ENCODE data around the gene UGGT2. TPM values are rescaled to one million over a fixed set of nuclear protein-coding genes. Genes with fewer than 3 reads are reported as not detected.

The UGGT2 gene
- total RNA-seq, 2 experiments from 2014 or later: 1.8 TPM; not detected in 1

DNA sequence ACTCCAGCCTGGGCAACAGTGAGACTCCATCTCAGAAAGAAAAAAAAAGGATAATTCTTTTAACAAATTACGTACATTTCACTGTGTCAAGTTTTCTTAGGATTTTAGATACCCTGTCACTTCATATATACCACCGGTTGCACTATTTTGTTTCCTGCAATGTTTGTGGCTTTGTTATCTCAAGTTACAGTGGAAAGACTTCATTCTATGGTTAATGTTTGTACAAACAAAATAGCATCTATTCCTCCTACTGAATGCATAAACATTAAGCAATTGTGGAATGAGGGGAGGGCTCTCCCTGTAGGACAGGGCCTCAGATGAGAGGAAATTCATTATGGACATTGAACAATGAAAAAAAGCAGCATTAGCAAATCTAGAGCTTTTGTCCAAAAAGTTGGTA lies 256.2 kb downstream of the UGGT2 start:
- Histone ChIP-seq H3K79me2 (ENCODE audit: insufficient read depth, low read depth, low read length) (no peaks in the 10 kb centered on the region), H3K4me3 (ENCODE audit: low read depth, low read length, poor library complexity, severe bottlenecking) (no peak overlapping the region), H3K4me1 (ENCODE audit: insufficient read depth, low read length, poor library complexity, severe bottlenecking) (no peaks in the 10 kb centered on the region), H2AFZ (ENCODE audit: low read length) (no peak overlapping the region), H3K4me2 (ENCODE audit: low read length) (no peak overlapping the region), H3K27ac (ENCODE audit: low read depth, low read length, poor library complexity, severe bottlenecking) (no peak overlapping the region), H3K9me3 (ENCODE audit: low read length) (no peaks in the 10 kb centered on the region), H3K9me2 (ENCODE audit: insufficient read depth, low read length) (no peaks in the 10 kb centered on the region), H3K36me3 (ENCODE audit: insufficient read depth, low read length) (no peaks in the 10 kb centered on the region), H4K20me1 (ENCODE audit: insufficient read depth, low read length) (no peaks in the 10 kb centered on the region)
- BruUV-seq (replicated peaks): no TSS peak
- CTCF ChIA-PET (ENCODE audit: unreplicated experiment): no interaction called here
- intact Hi-C loops (cut with micrococcal nuclease; ENCODE audit: unreplicated experiment): no loop called here
- POLR2A ChIA-PET: no interaction called here
- no peak for TF ChIP-seq EZH2phosphoT487 (IDR thresholded peaks at IDR 0.05; ENCODE audit: borderline replicate concordance, low read depth, low read length)
- TF ChIP-seq CTCF (conservative IDR thresholded peaks at IDR 0.05; ENCODE audit: low read length): no peak
- no peak for DNase-seq (ENCODE audit: low spot score)

GRCh38 chr13:95793781-95794180 lies 259.4 kb downstream of the UGGT2 start:
- Histone ChIP-seq H3K27ac (ENCODE audit: low read depth, low read length, poor library complexity, severe bottlenecking) (no peak overlapping the region), H3K4me3 (ENCODE audit: low read depth, low read length, poor library complexity, severe bottlenecking) (no peak overlapping the region), H4K20me1 (ENCODE audit: insufficient read depth, low read length) (no peaks in the 10 kb centered on the region), H3K4me2 (ENCODE audit: low read length) (no peak overlapping the region), H3K79me2 (ENCODE audit: insufficient read depth, low read depth, low read length) (no peaks in the 10 kb centered on the region), H3K9me2 (ENCODE audit: insufficient read depth, low read length) (no peaks in the 10 kb centered on the region), H3K36me3 (ENCODE audit: insufficient read depth, low read length) (no peaks in the 10 kb centered on the region; the same call in 1 of the 2 replicates), H3K4me1 (ENCODE audit: insufficient read depth, low read length, poor library complexity, severe bottlenecking) (no peaks in the 10 kb centered on the region), H2AFZ (ENCODE audit: low read length) (no peak overlapping the region), H3K9me3 (ENCODE audit: low read length) (no peaks in the 10 kb centered on the region)
- ChIA-PET POLR2A (no interaction called here), CTCF (ENCODE audit: unreplicated experiment) (no interaction called here)
- TF ChIP-seq CTCF (conservative IDR thresholded peaks at IDR 0.05; ENCODE audit: low read length) (no peak), EZH2phosphoT487 (IDR thresholded peaks at IDR 0.05; ENCODE audit: borderline replicate concordance, low read depth, low read length) (no peak)
- BruUV-seq (replicated peaks): TSS peak; percentile 46
- intact Hi-C loops (cut with micrococcal nuclease; ENCODE audit: unreplicated experiment): no loop called here
- no peak for DNase-seq (ENCODE audit: low spot score)

- no peaks in the 10 kb centered on the region for H3K9me3 ChIP-seq (ENCODE audit: low read length)
- no peaks in the 10 kb centered on the region for H3K4me1 ChIP-seq (ENCODE audit: insufficient read depth, low read length, poor library complexity, severe bottlenecking)
- DNase-seq (ENCODE audit: low spot score): no peak
- CTCF ChIA-PET (ENCODE audit: unreplicated experiment): no interaction called here
- no peak overlapping the region for H3K4me2 ChIP-seq (ENCODE audit: low read length)
- no TSS peak for BruUV-seq (replicated peaks)
- no peaks in the 10 kb centered on the region for H3K9me2 ChIP-seq (ENCODE audit: insufficient read depth, low read length)
- no peaks in the 10 kb centered on the region for H3K79me2 ChIP-seq (ENCODE audit: insufficient read depth, low read depth, low read length)
- no peaks in the 10 kb centered on the region for H4K20me1 ChIP-seq (ENCODE audit: insufficient read depth, low read length)
- no peak overlapping the region for H3K27ac ChIP-seq (ENCODE audit: low read depth, low read length, poor library complexity, severe bottlenecking)
- H3K36me3 ChIP-seq (ENCODE audit: insufficient read depth, low read length): peaks cover 3% of the 10 kb centered on the region; the same call in 1 of the 2 replicates
- no peak overlapping the region for H3K4me3 ChIP-seq (ENCODE audit: low read depth, low read length, poor library complexity, severe bottlenecking)
- no peak overlapping the region for H2AFZ ChIP-seq (ENCODE audit: low read length)
- POLR2A ChIA-PET: no interaction called here
- intact Hi-C loops (cut with micrococcal nuclease; ENCODE audit: unreplicated experiment): no loop called here
- TF ChIP-seq EZH2phosphoT487 (IDR thresholded peaks at IDR 0.05; ENCODE audit: borderline replicate concordance, low read depth, low read length) (no peak), CTCF (conservative IDR thresholded peaks at IDR 0.05; ENCODE audit: low read length) (no peak)
Measured at GRCh38 chr13:95793018-95793555, 260.1 kb downstream of the UGGT2 start.

Measured in OCI-LY7 (cell line).